ENCODE data around the gene SMCO4.

- TF ChIP-seq CTCF (IDR thresholded peaks at IDR 0.05) (no peak), ZFX (IDR thresholded peaks at IDR 0.05; ENCODE audit: borderline replicate concordance) (no peak)
Measured at GRCh38 chr11:93504110-93505095, 38.8 kb downstream of the SMCO4 start.

Data from 22Rv1 (cell line).